Measurements from ENCODE around the gene KCNA10.
"Not testable (repeated sequence)": the region's sequence is repeated elsewhere in the genome, so short reads cannot be mapped to it uniquely, and the experiment has no call there.

KCNA10 gene

DNA sequence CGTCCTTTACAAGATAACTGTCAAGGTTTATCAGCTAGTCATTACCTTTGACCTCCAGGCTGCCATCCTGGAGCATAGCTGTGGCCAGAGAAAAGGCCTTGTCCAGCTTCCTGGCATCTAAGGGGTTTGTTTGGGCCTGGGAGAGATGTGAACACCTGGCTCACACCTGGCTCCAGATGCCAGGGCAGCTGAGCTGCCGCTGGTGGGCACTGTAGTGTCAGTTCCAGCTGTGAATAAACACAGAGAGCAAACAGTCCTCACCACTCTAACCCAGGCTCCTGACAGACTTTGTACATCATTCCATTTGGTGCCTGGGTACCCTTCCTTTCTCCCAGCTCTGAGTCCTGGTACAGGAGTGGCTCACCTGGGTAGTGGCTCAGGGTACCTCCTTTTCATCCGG lies 14.3 kb upstream of the KCNA10 start:
- DNase-seq (ENCODE audit: low spot score) = no peak

DNA sequence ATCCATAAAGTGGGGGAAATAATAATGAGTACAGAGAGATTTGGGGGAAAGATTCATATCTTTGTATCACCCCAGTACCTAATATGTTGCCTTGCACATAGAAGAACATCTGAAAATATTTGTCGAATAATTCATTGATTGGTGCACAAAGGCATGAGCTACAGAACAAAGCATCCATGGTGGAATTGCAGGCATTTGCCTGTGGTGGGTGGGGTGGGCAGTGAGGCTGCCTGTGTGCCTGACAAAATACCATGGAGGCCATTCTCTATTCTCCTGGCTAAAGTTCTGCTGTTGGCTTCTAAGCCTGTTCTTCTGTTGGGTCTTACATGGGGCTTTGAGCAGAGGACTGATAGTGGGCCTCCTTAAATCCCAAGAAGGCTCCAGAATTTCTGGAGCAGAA lies 10.0 kb upstream of the KCNA10 start:
- DNase-seq (ENCODE audit: low spot score) = no peak

DNA sequence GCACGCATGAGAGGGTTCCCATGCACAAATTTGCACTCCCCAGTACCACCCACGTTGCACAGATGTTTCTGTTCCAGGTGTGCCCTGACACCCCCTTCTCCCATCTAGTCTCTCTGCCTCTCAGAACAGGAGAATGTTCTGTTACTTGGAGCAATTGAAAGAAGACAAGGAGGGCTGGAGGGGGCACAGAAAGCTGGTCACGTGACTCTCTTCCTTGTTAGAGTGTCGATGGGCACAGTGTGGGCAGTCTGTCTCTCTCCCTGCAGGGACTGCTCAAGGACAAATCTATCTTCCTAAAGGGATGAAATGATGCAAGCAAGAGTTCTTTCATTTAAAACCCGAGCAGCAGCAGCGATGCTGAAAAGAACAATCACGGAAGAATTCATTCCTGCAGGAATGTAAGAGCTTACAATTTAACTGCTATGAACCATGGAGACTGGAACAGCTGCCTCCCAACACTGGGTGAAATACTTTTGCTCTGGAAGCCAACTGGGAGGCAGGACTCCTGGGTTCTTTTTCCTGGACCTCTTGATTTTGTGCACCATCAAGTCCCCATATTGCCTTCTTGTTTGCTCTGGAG lies 7.3 kb upstream of the KCNA10 start:
- DNase-seq (ENCODE audit: low spot score) = no peak

DNA sequence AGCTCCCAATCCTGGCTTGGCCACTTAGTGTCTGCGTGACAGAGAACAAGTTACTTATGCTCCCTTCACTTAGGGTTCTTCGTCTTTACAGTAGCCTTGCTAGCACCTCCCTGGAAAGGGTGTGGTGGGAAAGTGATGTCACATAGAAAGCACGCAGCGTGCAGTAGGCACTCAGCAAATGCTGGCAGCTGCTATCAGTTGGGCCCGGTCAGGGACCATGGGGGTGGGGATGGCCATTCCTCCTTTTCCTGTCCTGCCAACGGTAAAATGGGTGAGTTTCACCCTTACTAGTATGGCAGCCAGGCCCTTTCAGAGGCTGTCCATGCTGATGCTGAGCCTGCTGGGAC lies 6.2 kb upstream of the KCNA10 start:
- no peak for DNase-seq (ENCODE audit: low spot score)

DNA sequence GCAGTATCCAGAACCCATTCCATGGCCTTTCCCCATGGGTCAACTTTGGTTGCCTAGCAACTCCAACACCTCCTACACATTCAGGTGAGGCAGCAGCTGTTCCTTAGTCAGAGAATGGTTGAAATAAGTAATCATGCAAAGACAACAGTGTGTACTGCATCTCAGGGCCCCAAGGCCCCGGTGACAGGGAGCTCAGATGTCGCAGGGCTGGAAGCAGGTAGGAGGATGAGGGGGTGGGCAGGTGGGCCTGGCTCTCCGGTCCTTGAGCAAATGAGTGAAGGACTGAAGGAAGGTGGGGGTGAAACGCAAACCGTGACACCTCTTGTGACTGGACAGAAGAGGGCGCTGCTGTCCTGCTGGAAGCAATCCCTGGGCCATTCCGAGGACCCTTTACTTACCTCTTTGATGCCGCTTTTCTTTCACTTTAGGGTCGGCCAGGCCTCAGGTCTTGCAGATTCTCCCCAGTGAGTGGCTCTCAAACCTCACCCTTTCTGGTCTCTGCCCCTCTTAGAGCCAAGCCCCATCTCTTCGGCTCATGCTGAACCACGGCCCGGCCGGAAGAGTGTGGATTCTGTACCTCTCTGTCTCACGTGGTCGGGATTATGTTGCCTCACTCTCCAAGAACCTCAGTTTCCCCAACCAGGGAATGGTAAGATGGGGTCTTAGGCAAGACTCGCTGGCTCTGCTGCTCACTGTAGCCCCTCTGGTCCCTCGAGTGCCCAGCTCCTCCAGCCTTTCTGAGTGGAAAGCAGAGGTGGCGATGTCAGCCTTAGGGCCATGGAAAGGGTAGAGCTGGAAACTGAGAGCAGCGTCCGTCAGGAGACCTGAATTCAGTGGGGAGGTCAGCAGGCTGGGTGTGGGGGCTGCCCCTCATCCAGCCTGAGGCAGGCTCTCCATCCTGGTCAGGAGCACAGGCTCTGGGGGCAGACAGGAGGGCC lies 5.6 kb upstream of the KCNA10 start:
- peak; percentile 55 for DNase-seq (ENCODE audit: low spot score)

DNA sequence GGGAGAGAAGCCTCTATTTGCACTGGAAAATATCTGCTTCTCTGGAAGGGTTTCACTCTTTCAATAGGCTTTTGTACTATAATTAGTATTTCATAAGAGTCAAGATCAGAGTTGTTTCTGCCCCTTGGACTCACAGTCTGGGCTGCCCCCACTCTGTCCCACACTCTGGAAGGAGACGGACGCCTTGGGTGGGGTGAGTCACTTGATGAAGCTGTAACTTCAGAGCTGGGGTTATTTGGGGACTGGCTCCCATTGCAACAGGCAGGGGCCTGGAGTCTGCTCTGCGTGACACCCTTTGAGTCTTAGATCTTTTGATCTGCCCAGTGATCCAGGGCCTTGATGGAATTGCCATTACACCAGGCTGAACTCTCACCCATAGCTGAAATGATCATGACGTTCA lies 4.0 kb upstream of the KCNA10 start:
- no peak for DNase-seq (ENCODE audit: low spot score)

DNA sequence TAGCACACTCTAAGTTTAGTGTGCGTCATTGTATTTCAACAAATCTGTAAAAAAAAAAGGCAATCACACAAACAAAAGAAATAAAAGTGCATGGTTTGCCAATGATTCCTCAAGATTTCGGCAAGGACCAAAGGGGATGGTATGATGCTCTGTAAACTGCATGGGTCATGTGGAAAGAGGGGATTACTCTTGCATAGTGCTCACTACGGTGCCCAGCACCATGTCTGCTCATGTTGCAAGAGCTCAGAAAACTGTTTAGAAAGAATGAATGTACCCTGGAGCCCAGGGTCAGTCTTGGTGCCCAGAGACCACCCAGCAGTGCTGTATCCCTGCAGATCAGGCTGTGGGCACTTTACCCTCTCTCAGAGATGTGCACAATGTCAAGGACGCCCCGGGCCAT lies 3.6 kb upstream of the KCNA10 start:
- DNase-seq (ENCODE audit: low spot score) = no peak

DNA sequence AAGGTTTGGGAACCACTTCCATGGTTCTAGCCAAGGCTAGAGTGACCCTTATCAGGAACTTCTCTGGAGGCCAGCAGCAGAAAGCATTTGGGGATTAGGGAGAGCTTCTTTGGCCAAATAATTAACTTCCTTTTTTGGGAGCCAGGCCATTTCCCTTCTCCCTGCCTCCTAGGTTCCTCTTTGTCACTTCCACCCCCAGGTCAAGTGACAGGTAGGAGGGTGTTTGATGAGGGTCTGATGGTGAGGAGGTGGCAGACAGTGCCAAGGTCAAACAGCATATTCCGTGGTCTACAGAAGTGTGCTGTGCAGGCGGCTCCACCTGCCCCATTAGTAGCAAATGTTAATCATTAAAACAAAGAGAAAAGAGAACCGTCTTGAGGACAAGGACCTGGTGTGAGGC lies 1.9 kb upstream of the KCNA10 start:
- no peak for DNase-seq (ENCODE audit: low spot score)

DNA sequence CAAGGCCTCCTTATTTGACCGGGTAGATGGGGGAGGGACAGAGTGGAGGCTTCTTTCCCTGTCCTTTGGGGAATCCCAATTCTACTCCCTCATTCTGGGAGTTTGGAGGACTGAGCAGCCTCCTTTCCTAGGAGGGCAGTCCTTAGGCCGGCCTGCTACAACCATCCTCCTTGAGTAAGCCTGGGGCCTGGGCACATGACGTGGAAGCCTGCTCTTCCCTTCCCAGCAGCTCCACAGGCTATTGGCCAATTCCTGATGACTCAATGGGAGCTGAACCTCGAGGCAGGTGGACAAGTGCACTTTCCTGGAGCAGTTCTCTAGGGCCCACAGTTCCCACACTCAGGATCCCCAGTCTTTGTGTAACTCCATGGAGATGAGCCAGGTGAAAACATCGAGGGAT lies 3.1 kb downstream of the KCNA10 start:
- DNase-seq (ENCODE audit: low spot score) = no peak

DNA sequence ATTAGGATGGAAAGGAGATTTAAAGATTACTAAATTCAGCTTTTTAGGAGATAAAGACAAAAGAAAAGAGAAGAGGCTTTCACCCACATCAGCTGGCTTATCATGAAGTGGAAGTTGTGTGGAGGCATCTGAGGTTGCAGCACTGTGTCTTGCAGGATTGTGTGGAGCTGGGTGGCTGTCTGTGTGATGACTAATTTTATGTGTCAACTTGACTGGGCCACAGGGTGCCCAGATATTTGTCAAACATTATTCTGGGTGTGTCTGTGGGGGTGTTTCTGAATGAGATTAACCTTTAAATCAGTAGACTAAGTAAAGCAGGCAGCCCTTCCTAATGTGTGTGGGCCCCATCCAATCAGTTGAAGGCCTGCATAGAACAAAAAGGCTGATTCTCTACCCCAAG lies 3.9 kb downstream of the KCNA10 start:
- DNase-seq (ENCODE audit: low spot score) = no peak

DNA sequence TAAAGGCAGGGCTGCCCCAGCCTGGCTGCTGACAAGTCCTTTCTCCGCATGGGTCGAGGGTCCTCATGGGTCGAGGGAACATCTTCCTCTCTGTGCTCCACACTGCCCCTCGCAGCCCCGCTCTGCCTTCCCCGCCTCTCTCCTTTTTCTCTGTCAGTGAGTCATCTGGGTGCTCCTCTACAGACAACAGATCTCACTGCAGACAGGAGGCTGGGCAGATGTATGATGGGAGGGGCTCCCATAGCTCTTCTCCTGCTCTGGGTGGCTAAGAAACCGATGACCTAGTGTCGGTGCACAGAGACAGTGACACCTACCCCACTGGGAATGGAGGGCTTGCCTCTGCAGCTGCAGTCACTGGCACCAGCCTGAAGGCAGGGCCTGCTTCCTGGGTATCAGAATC lies 5.5 kb downstream of the KCNA10 start:
- DNase-seq (ENCODE audit: low spot score) = no peak

DNA sequence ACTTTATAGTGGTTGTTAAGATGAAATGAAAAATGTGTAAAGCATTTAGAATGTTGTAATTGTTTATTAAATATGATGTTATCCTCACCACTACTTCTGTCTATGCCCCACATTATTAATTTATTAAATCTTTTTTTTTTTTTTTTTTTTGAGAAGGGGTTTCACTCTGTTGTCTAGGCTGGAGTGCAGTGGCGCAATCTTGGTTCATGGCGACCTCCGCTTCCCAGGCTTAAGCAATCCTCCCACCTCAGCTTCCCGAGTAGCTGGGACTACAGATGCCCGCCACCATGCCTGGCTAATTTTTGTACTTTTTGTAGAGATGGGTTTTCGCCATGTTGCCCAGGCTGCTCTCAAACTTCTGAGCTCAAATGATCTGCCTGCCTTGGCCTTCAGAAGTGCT lies 7.5 kb downstream of the KCNA10 start:
- no peak for DNase-seq (ENCODE audit: low spot score)

DNA sequence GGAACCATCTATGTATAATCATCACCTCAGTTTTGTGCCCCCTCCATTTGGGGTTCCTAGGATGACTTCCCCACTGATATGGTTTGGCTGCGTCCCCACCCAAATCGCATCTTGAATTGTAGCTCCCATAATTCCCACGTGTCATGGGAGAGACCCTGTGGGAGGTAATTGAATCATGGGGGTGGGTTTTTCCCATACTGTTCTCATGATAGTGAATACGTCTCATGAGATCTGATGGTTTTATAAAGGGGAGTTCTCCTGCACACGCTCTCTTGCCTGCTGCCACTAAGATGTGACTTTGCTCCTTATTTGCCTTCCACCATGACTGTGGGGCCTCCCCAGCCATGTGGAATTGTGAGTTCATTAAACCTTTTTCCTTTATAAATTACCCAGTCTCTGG lies 8.1 kb downstream of the KCNA10 start:
- not testable (repeated sequence) for DNase-seq (ENCODE audit: low spot score)

DNA sequence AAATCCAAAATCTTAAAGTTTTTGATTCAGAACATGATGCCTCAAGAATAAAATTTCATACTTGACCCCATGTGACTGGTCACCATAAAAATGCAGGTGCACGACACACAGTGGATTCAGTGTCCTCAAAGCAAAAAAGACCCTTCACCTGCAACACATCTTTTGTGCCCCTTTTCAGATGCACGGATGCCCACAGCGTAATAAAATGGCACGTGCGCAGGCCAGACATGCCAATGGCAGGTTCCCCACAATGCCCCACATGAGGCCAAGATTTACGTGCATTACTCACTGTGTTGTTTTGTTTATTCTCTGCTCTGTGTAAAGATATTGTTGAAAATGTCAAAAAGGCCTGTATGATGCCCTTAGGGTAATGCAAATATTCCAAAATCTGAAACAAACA lies 9.3 kb downstream of the KCNA10 start:
- DNase-seq (ENCODE audit: low spot score) = no peak

DNA sequence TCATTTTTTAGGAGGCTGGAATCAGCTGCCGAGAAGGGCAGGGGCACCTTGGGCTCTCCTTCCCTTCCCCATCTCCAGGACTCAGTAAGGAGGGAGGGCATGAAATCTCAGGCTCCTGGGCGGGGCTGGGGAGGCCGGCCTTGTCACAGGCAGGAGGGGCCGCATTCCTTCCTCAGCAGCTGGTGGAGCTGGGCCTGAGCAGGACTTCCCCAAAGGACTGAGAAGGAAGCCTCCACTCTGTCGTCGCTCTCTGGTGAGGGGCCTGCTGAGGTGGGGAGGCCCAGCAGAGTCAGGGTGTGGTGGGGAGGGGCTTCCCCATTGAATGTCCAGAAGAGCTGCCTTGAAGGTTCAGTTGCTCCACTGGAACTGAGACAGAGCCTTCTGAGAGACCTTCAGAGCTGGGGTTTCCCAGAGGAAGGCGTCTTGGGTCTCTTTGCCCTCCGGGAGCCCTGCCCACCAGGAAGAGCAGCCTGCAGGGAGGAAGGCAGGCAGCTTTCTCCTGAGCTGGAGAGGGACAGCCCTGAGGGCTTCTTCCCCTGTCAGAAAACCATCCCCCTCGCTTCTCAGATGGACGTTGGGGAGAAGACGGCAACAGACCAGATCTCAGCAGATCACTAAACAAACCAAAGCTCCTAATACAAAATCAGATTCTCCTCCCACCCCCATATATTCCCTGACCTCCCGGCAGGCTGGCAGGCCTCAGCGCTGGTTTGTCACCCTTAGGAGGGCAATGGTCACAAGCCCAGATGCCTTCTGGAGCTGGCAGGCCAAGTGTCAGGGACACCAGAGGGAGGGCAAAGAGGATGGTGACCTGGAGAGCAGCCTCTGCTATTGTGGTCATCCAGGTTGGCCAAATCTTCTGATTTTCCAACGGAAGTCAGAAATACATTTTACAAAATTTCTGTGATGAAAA lies 10.7 kb downstream of the KCNA10 start:
- DNase-seq (ENCODE audit: low spot score) = no peak

DNA sequence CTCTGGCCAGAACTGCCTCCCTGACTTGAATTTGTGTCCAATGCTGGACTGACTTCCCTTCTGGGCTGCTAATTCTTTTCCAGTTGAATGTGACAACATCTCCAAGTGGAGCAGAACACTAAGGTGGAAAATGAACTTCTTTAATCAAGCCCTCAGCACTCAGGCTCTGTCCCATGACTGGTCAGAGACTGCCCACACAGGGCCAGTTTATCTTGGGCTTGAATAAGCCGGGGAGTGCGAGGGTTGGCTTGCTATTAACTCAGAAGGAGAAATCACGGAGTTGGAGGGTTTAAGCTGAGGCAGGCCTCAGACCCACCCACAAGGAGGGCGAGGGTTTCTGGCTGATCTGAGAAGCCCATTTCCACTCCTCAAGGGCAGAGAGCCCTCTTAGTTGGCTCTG lies 12.4 kb downstream of the KCNA10 start:
- DNase-seq (ENCODE audit: low spot score) = no peak

DNA sequence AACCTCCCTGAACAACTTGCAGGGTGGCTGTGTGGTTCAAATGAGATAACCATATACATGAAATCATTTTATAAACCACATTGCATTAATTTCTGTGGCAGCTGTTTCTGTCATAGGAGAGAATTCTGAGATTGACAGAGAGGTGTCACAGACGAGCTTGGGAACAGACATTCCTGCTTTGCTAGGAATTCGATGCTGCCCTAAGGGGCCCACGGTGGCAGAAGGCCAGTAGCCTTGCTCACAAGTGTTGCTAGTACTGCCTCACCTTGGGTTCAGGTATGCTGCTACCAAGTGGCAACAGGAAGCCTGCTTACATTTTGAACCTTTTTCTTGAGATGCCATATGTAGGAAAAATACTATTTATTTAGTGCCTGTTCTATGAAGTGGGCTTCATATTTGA lies 13.4 kb downstream of the KCNA10 start:
- DNase-seq (ENCODE audit: low spot score) = no peak

DNA sequence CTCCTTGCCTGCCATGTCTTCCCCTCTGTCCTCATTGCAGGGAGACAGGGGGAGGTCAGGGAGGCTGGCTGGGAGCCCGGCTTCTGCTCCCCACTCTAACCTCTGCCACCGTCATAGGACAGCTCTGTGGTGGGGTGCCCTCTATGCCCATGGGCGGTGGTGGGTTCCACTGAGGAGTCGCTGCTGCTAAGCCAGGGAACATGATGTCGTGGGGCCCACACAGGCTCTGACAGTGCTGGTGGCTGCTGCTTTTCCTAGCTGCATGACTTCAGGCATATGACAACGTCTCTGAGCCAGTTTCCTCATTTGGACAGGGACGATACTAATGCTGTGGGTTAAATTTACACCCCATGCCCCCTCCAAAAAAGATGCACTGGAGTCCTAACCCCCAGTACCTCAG lies 14.7 kb downstream of the KCNA10 start:
- DNase-seq (ENCODE audit: low spot score) = no peak

DNA sequence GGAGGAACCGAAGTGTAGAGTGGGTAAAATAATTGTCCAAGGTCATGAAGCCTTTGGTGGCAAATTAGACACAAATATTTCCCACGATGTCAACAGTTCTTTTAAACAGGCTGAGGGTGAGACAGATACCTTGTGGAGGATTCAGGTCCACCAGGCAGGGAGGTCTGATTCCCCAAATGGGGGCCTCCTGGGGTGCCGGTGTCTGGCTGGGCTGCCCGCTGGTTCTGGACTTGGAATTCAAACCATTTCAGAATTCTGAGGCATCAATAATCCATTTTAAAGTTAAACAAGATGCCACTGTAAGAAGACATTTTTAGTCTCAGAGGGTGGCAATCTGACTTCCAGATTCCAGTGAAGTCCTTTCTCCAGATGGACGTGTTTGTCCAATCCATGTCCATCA lies 15.5 kb downstream of the KCNA10 start:
- no peak for DNase-seq (ENCODE audit: low spot score)

DNA sequence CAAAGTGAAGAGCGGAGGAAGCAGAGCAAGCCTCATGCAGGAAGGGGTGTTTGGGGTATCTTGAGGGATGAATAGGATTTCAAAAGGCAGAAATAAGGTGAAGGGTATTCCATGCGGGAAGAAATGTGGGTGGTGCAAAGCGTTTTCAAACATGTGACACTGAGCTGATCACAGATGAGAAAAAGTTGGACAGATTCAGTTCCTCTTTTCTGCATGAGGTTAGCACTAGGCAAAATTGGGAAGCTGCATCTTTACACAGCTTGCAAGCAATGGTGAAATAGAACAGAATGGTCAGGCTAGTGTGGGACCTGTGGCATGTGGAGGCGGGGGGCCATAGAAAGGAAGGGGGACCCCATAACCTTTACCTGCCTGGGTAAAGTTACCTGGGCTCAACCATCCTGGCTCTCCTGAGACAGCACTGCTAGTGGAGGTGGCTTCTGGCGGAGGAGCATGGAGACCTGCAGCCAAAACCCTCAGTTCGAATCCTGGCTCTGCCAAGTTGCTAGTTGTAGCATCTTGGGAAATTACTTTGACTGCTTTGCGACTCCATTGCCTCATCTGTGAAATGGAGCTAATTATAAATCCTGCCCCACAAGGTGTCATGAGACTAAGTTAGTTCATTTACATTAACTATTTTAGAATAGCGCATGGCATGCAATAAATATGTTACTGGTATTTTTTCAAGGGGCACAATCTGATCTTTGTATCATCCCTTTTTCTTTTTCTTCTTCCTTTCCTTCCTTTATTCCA lies 16.4 kb downstream of the KCNA10 start:
- DNase-seq (ENCODE audit: low spot score) = peak; percentile 37

DNA sequence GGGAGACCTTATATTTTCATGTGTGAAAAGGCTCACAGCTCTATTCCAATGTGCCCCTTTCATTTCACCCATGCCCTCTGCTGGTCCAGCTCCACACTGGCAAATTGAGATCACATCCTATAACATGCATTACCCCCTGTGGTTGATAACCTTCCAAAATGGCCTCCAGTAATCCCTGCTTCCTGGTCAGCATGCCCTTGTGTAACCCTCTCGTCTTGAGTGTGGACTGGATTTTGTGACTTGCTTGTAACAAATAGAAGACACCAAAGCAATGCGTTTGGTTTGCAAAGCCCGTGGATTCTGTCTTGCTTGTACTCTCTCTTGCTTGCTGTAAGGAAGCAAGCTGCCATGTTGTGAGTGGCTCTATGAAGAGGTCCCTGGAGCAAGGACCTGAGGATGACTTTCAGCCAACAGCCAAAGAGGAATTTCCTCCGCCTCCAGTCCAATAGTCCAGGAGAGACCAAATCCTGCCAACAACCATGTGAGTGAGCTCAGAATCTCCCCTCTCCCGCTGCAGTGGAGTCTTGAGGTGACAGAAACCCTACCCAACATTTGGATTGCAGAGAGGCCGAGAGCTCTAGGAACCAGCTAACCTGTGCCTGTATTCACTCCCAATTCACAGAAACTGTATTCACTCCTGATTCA lies 17.4 kb downstream of the KCNA10 start:
- no peak for DNase-seq (ENCODE audit: low spot score)

DNA sequence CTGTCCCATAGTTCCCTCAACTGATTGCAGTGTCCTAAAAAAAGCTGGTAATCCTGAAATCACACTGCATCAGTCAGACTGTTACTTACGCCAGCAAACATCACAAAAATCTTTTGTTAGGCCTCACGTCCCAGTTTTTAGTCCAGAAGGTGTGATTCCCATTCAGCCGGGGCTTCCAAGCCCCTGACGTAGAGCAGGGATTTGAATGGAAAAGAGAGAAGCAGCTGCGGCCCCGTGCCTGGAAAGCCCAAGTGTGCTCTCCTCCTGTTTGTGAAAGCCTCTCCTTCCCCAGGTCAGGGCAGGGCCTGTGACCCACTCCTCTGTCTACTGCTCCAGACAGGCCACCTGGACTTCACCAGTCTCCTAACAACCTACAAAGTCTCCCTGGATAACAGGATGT lies 20.7 kb downstream of the KCNA10 start:
- DNase-seq (ENCODE audit: low spot score) = no peak

Measured in globus pallidus (tissue), 1 donor.